ENCODE measurements around the gene C14orf119. TPM values are rescaled to one million over a fixed set of nuclear protein-coding genes. Genes with fewer than 3 reads are reported as not detected.

C14orf119 gene
- total RNA-seq, 2 experiments from 2014 or later: 42.4 to 44.5 TPM

DNA sequence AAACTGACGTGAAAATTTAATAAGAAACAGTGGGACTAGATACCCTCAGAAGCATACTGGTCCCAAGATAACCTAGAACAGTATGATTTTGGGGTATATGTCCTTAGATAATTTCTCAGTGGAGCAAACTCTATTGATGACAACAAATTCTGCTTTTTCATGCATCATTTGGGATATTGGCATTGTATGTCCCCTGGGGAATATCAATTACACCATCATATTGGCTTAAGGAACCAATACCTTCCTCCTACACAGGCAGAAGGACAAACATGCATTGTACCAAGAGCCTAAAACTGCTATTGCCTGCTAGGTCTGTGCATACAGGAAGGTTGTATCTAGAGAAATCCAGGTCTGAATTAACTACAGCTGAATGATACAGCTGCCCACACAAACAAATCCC is 20.4 kb upstream of the C14orf119 start:
- H3K4me2 ChIP-seq (ENCODE audit: low read length): no peak overlapping the region
- BruUV-seq (replicated peaks): no TSS peak
- DNase-seq (ENCODE audit: low spot score): no peak
- H3K4me1 ChIP-seq (ENCODE audit: insufficient read depth, low read length, poor library complexity, severe bottlenecking): peaks cover 15% of the 10 kb centered on the region
- TF ChIP-seq, protein P1, sequence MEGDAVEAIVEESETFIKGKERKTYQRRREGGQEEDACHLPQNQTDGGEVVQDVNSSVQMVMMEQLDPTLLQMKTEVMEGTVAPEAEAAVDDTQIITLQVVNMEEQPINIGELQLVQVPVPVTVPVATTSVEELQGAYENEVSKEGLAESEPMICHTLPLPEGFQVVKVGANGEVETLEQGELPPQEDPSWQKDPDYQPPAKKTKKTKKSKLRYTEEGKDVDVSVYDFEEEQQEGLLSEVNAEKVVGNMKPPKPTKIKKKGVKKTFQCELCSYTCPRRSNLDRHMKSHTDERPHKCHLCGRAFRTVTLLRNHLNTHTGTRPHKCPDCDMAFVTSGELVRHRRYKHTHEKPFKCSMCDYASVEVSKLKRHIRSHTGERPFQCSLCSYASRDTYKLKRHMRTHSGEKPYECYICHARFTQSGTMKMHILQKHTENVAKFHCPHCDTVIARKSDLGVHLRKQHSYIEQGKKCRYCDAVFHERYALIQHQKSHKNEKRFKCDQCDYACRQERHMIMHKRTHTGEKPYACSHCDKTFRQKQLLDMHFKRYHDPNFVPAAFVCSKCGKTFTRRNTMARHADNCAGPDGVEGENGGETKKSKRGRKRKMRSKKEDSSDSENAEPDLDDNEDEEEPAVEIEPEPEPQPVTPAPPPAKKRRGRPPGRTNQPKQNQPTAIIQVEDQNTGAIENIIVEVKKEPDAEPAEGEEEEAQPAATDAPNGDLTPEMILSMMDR (conservative IDR thresholded peaks at IDR 0.05; ENCODE audit: low read length): no peak
- TF ChIP-seq EZH2phosphoT487 (IDR thresholded peaks at IDR 0.05; ENCODE audit: borderline replicate concordance, low read depth, low read length): no peak
- H3K27ac ChIP-seq (ENCODE audit: low read depth, low read length, poor library complexity, severe bottlenecking): no peak overlapping the region
- no peaks in the 10 kb centered on the region for H4K20me1 ChIP-seq (ENCODE audit: insufficient read depth, low read length)
- intact Hi-C loops (cut with micrococcal nuclease; ENCODE audit: unreplicated experiment): loop anchor here (5.0 kb wide), 1 partner anchor 227 kb away; the partner anchor contains the start of gene PPP1R3E
- CTCF ChIA-PET (ENCODE audit: unreplicated experiment): no interaction called here
- H3K79me2 ChIP-seq (ENCODE audit: insufficient read depth, low read depth, low read length): peaks cover 12% of the 10 kb centered on the region
- H3K4me3 ChIP-seq (ENCODE audit: low read depth, low read length, poor library complexity, severe bottlenecking): no peak overlapping the region
- no peaks in the 10 kb centered on the region for H3K9me3 ChIP-seq (ENCODE audit: low read length)
- peaks cover 84% of the 10 kb centered on the region for H3K36me3 ChIP-seq (ENCODE audit: insufficient read depth, low read length)
- H2AFZ ChIP-seq (ENCODE audit: low read length): no peak overlapping the region
- POLR2A ChIA-PET: interaction anchor here (0.6 kb wide), 2 partner anchors 16 to 251 kb away, joined by 3 to 4 read pairs; no protein-coding TSS in a partner anchor
- no peaks in the 10 kb centered on the region for H3K9me2 ChIP-seq (ENCODE audit: insufficient read depth, low read length)

DNA sequence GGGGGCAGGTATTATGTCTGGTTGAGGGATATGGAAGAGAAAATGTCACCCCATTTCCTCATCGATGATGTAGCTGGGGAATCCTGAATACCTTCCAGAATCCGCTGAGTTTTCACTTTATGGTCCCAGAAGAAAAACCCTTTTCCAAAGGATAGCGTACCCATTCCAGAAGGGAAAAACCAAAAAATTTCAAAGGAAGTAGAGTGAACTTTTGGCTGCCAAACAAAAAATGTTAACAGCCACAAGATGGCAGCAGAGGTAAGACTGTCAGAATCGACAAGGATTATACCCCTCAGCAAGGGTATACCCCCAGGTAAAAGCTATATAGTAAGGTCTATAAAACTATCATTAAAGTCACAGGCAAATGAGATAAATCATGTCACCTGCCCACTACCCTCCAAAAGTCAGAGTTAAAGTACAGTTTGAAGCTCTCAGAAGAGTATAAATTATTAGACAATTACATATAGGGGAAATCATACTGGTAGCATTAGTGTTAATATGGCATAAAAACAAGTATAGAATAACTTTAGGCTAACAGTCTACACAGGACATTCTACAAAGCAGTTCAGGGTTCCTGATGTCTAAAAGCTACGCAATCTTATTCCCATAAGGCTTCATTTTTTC is 18.4 kb upstream of the C14orf119 start:
- no TSS peak for BruUV-seq (replicated peaks)
- Histone ChIP-seq H3K4me3 (ENCODE audit: low read depth, low read length, poor library complexity, severe bottlenecking) (no peak overlapping the region), H2AFZ (ENCODE audit: low read length) (no peak overlapping the region), H3K9me3 (ENCODE audit: low read length) (no peaks in the 10 kb centered on the region), H3K79me2 (ENCODE audit: insufficient read depth, low read depth, low read length) (no peaks in the 10 kb centered on the region), H3K9me2 (ENCODE audit: insufficient read depth, low read length) (no peaks in the 10 kb centered on the region), H3K4me1 (ENCODE audit: insufficient read depth, low read length, poor library complexity, severe bottlenecking) (peaks cover 4% of the 10 kb centered on the region), H3K36me3 (ENCODE audit: insufficient read depth, low read length) (peaks cover 99% of the 10 kb centered on the region), H4K20me1 (ENCODE audit: insufficient read depth, low read length) (no peaks in the 10 kb centered on the region), H3K4me2 (ENCODE audit: low read length) (no peak overlapping the region), H3K27ac (ENCODE audit: low read depth, low read length, poor library complexity, severe bottlenecking) (no peak overlapping the region)
- ChIA-PET POLR2A (interaction anchor here (0.5 to 2.4 kb wide), 4 partner anchors 18 to 209 kb away, joined by 3 to 7 read pairs (median 4); partner anchors contain the start of genes ACIN1 and C14orf119), CTCF (ENCODE audit: unreplicated experiment) (interaction anchor here (0.8 to 1.5 kb wide), 5 partner anchors 8 to 43 kb away, joined by 3 to 6 read pairs (median 5); partner anchors contain the start of genes ACIN1 and C14orf119)
- no peak for TF ChIP-seq EZH2phosphoT487 (IDR thresholded peaks at IDR 0.05; ENCODE audit: borderline replicate concordance, low read depth, low read length)
- TF ChIP-seq, protein P1 (conservative IDR thresholded peaks at IDR 0.05; ENCODE audit: low read length): peak; percentile 92
- peak; percentile 57 for DNase-seq (ENCODE audit: low spot score)
- intact Hi-C loops (cut with micrococcal nuclease; ENCODE audit: unreplicated experiment): no loop called here

DNA sequence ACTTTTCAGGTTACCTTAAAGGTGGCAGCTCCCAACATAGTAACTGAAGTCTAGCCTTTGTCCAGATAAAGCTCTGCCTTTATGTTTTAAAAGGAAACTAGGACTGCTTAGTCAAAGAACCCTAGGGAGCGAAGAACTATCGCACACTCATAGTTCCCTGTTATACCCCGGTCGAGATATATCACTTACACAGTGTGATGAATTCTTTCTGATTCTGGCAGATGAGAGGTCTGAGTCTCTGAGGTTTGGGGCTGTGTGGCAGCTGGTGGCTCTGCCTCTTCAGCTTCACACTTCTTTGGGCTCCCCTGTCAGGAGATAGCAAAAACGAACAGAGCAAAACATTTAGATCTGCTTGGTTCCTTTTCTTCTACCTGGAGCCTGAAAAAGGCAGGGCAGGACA is 17.3 kb upstream of the C14orf119 start:
- Histone ChIP-seq H4K20me1 (ENCODE audit: insufficient read depth, low read length) (no peaks in the 10 kb centered on the region), H3K9me2 (ENCODE audit: insufficient read depth, low read length) (no peaks in the 10 kb centered on the region), H3K4me3 (ENCODE audit: low read depth, low read length, poor library complexity, severe bottlenecking) (no peak overlapping the region), H3K27ac (ENCODE audit: low read depth, low read length, poor library complexity, severe bottlenecking) (peak overlapping the region; percentile 11), H3K9me3 (ENCODE audit: low read length) (no peaks in the 10 kb centered on the region), H3K4me1 (ENCODE audit: insufficient read depth, low read length, poor library complexity, severe bottlenecking) (no peaks in the 10 kb centered on the region), H3K36me3 (ENCODE audit: insufficient read depth, low read length) (peaks cover 99% of the 10 kb centered on the region), H2AFZ (ENCODE audit: low read length) (no peak overlapping the region), H3K4me2 (ENCODE audit: low read length) (no peak overlapping the region), H3K79me2 (ENCODE audit: insufficient read depth, low read depth, low read length) (no peaks in the 10 kb centered on the region)
- DNase-seq (ENCODE audit: low spot score): no peak
- POLR2A ChIA-PET: interaction anchor here (0.6 to 2.4 kb wide), 3 partner anchors 15 to 1841 kb away, joined by 3 to 7 read pairs (median 4); partner anchors contain the start of genes ACIN1 and C14orf119
- CTCF ChIA-PET (ENCODE audit: unreplicated experiment): interaction anchor here (1.2 to 1.4 kb wide), 2 partner anchors 9 to 17 kb away, joined by 6 read pairs; partner anchors contain the start of genes ACIN1 and C14orf119
- BruUV-seq (replicated peaks): no TSS peak
- TF ChIP-seq, protein P1 (conservative IDR thresholded peaks at IDR 0.05; ENCODE audit: low read length): no peak
- no peak for TF ChIP-seq EZH2phosphoT487 (IDR thresholded peaks at IDR 0.05; ENCODE audit: borderline replicate concordance, low read depth, low read length)
- intact Hi-C loops (cut with micrococcal nuclease; ENCODE audit: unreplicated experiment): no loop called here

Measured in OCI-LY7 (cell line).